ENCODE data around the gene PSMB10.

Gene PSMB10

DNA sequence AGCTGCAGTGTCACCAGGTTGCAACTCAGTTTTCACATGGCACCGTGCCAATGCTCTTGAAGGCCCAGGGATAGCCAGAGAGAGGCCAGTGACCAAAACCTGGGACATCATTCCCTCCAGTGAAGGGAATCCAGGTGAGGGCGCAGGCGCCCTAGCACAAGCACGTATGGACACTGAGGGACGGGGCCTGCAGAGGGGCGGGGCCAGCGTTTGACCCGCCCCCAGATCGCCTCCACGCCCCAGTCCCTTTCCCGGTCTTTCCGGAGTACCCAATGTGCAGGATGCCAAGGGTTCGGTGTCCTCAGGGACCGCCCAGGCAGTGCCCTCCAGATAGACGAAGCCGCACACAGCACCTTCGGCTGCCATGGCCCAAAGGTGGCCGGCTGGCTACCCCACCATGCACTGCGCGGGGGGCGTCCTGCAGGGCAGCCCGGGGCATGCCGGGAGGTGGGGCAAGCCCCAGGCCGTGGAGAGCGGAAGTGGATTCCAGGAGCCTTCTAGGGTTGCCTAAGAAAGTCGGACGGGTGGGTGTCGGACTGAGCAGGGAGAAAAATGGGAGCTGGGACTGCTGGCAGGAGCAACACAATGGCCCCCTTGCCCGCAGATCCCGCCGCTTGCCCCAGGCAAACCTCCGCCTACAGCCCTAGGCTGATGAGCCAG is 27.1 kb upstream of the PSMB10 start:
- DNase-seq = no peak

DNA sequence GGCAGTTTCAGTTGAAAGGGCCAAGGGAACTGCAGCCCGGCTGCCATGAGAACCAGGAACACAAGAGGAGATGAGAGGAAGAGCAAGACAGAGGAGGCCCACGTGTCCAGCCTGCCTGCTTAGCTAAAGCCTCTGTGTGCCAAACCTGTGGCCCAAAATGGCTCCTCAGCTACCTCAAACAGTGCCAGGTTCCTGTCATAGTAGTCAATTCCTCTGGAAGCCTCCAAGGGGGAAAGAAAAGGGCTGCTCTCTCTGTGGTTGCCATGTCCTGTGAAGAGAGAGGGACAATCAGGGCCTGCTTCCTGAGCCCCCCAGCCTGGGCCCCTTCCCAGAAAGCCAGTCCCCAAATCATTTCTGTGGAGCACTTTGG is 26.6 kb upstream of the PSMB10 start:
- no peak for DNase-seq

DNA sequence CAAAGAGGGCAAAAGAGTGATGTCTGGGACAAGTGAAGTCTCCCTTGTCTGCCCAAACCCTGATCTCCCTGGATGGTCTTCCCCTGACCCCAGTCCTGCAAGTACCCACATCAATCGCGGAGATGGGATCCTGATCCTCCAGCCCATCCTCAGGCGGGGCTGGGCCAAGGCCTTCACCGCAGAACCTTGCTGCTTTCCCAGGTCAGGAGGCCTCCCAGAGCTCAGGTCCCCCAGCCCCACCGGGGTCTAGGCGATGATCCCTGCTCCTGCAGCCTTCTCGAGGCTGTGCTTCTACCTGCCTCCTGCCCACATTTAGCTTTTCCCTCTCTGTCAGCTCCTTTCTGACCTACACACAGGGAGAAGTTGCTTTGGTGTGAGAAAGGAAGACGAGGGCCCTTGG is 25.5 kb upstream of the PSMB10 start:
- no peak for DNase-seq

DNA sequence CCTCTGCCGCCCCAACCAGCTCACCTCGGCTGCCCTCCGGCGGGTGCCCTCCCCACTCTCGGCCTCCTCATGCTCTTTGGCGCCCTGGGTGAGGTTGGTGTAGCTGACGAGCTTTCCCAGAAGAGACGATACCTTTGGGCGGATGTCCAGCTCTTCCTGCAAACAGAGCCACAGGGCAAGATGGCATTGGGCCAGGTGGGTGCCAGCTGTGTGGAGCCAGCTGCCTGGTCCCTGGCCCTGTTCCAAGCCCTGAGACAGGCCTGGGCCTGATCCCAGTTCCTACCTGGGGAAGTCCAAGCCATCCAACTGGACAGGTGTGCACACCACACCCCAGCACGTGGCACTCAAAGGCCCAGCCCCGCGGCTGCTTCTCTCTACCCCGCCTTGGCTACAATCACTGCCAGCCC is 24.9 kb upstream of the PSMB10 start:
- DNase-seq = peak; percentile 82

DNA sequence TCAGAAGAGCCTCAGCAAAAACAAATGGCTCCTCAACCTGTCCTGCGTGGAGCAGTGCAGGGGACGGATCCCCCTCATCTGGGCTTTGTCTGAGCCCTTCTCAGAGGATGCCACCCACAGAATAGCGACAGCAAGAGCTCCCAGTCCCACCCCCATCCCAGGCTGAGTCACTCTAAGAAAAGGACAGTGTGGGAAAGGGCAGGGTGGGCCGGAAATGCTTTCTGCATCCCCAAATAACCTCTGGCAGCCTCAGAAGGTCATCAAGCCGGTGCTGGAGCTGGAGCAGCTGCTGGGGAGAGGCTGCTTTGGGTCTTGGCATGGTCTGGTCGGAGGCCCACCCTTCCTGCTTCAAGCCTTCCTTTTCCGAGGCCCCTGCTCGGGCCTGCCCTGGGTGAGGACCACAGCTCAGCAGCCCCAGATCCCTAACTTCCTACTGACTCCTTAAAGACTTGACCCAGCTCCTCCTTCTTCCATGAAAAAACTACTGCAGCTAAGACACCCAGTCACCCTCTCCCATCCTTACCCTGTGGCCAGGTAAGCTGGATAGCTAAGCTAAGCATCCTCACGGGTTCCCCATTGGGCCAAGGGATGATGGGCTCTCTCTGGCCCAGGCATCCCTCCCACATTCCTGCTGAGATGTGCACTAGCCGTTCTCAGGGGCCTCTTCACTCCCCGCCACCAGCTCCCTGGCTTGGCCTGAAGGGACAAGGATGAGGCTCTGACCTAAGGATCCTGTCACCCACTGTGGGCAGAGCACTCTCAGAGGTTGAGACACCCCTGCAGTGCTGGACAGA is 23.1 kb upstream of the PSMB10 start:
- no peak for DNase-seq

DNA sequence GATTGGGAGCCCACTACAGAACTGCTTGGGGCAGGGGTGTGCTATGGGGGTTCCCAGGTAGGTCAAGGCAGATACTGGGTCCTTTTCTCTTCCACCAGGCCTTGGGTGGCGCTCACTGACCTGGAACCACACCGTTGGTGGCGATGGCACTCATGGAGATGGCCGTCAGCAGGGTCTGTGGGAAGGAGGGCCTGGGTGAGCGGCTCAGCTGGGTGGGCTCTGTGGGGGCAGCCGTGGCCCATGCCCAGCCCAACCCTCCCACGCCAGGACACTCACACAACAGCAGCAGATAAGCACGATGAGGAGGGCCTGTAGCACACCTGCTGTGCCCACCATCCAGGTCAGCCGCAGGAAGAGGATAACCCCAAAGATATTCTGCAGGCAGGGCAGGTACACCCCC is 21.0 kb upstream of the PSMB10 start:
- no peak for DNase-seq

DNA sequence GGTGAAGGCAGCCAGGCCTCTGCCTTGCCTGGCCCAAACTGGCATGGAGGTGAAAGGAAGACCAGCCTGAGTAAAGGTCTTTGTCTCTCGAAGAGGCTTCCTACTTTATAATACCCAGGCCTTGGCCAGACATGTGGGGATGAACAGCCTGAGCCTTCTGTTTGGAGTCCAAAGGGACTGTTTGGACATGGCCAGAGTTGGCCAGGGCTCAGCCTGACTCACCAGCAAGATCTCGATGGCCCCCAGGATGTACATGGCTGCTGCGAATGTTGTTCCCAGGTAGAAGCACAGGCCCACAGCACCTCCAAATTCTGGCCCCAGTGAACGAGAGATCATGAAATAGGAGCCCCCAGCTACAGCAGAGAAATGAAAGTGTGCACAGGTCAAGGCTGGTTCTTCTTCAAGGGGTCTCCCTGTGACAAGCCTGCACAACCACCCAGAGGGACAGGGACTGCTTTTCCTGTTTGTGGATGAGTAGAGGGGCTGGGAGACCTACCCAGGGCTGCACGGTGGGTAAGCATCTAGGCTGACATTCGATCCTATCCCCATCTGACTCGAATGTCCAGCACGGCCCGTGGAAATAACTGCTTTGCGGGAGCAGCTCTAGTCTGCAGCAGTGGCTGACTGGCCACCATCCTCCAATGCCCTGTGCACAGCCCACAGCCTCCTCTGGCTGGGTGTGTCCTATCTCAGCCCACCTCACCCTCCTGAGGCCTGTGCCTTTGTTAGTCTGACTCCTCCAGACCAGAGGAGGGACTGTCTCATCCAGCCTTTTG is 18.0 kb upstream of the PSMB10 start:
- DNase-seq = no peak

DNA sequence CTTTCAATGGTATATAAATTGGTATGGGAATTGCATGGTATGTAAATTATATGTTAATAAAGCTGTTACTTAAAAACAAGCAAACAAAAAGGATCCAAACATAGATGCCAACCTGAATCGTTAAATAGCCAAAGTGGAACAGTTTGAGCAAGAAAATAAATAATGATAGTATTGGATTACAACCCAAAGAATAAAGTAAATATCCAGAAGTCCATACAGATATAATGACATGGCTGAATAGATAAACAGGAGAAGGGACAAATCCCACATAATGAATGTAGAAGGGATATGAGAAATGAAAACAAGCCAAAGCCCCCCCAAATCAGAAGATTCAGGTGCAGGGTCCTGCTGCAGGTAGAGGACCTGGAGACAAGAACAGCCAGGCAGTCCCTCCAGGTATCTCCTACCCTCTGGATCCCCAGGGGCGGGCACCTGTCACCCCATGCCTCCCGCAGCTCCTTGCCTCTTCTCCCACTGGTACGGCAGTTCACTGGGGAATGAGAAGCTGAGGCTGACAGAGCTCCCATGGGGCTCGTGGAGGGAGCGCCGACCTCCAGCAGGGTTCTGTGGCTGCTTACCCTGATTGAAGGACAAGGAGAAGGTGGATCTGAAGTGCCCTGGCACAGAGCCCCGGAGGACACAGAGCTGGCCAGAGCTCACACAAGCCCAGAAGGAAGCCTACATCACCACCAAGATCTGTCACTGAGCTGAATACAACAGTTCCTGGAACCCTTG is 17.2 kb upstream of the PSMB10 start:
- no peak for DNase-seq

DNA sequence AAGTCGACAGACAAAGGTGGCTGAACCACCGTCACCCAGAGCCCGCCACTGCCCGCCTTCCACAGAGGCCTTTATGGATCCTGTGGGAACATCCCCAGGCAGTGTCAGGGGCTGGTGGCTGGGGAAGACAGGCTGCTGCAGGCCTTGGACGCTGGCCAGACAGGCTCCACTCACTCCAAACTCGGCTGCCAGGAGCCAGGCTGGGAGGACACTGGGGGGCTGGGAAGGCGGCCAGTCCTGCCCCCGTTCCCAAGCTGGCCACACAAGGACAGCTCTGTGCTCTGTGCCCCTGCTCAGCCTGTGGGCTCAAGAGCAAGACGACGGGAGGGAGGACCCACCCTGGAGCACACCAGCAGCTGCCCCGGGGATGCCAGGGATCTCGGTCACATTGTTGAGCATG is 14.8 kb upstream of the PSMB10 start:
- DNase-seq = no peak

DNA sequence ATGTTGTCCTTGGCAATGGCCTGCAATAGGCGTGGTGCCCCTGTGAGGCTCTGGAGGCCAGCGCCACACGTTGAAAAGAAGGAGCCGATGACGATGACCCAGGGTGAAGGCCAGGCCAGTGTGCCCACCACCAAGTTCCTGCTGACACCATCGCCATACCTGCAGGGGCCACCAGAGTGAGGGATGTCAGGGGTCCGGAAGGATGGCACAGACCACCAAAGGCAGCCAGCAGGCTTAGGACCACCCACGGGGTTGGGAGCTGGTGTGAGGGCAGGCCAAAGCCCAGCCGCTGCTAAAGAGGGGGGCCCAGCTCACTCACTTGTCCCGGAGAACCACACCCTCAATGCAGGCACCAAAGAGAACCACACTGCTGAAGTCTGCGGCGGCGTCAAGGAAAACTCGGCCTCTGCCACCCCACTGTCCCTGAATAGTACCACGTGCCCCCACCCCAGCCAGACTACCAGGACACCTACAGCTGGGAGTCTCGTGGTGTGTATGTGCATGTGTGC is 13.7 kb upstream of the PSMB10 start:
- DNase-seq = no peak

DNA sequence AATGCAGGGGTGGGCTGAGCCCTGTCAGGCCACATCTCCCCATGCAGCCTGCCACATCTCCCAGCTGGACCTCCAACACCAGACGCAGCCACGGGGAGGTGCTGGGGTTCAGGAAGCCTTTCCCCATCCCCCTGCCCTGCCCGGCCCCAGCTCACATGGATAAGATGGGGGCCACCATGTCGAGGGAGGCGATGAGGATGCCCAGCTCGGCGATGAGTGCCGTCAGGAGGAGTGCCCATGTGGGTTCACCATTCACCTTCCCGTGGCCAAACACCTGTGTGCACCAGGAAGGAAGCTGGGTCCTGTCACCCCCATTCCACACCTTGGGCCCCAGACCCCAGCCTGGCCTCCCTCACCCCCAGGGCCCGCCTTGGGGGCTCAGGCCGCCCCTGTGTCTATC is 13.0 kb upstream of the PSMB10 start:
- no peak for DNase-seq

DNA sequence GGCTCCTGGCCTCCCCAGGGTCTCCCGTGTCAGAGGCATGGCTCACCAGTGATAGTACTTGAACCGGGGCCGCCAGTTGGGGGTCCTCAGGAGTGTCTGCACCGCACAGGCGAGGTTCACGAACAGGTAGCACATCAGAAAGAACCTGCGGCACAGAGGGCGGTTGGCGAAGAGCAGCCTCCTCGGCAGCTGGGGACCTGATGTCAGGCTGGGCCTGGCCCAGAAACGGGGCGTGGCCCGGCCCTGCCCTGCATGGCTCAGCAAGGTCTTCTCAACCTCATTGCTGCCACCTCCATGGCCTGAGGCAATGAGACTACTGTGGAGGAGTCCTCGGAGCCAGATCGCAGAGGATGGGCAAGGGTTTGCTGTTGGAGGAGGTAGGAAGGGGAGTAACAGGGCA is 11.4 kb upstream of the PSMB10 start:
- DNase-seq = no peak

DNA sequence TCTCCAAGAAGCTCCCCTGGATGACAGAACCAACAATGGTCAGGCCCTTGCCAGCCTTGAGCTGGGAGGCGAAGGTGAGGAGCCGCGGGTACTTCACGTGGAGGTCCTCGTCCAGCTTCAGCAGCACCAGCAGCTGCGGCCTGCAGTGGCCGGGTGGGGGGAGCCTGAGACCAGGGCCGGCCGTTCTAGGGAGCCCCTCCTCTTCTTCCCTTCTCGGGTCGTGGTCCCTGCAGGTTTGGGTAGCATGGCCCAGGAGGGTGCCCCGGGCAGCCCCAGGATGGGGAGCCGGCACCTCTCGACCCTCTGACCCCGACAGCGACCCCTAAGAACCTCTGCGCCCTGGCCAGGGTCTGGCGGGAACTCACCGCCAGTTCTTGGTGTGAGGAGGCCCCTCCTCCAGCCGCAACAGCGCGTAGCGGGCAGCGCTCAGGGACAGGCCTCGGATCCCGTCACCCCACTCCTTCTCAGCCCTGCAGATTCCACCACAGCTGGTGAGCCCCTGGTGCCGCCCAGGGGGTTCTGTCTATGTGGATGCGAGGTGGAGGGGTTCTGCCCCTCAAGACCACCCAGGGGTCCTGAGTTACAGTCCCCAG is 10.4 kb upstream of the PSMB10 start:
- no peak for DNase-seq

DNA sequence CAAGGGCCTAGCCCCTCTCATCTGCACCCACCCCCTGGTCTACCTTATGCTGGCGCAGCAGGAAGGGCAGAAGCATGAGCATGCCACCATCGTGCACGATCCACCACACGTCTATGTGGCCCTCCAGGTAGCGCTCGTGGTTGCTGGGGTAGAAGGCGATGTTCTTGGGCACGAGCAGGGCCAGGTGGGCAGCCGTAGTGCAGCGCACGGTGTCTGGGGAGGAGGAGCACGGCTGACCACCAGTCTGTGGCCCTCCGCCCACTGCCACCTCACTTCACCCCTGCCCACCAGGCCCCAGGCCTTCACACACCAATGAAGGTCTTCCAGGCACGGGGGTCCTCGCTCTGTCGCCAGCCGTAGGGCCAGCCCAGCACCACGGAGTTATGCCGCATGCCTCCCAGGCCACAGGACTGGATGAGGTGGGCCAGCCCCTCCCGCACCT is 9.5 kb upstream of the PSMB10 start:
- DNase-seq = no peak

DNA sequence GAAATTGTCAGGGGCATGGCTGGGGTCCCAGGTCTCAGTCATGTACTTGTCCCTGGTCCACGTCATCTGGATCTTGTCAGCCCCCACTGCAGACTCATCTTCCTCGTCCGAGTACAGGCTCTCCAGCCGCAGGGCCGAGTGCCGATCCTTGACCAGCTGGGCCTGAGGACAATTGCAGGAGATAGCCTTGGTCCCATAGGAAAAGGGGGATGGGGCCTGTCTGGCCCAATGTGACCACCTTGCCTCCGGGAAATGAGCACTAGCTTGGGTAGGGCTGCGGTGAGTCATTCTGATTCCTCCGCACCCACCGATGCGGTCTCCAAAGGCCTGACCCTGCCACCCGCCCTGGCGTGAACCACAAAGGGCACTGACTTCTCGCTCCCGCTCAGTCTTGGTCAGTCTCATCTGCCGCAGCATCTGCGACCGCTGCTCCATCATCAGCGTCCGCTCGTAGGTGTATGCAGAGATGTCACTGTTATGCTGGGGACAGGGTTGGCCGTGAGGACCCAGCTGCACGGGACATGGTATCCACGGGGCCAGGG is 8.8 kb upstream of the PSMB10 start:
- no peak for DNase-seq

DNA sequence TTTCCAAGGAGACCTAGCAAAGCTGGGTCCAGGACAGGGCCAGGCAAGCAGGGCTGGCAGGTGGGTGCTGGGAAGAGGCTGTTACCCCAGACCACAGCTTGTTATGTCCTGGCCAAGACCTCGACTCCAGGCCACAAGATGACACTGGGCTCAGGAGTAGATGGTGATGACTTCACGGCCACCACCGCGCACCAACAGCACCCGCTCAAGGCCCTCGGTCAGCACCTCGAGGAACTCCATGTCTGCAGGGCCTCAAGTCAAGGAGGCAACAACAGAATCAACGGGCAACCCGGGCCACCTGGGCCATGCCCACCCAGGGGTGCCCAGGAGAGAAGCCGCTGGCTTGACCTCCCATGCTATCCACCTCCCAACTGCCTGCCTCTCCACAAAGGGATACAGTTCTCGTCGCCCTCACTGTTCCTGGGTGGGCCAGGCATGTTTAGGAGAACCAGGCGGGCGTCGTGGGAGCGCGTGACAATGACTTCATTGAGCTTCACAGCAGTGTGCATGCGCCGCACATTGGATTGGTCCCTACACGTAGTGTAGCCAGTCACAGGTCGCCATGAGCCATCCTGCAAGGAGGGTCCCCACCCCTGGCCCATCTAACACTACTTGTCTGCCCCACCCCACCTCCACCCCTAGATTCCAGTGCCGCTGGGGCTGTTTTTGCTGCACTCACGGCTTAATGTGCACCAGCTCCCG is 8.2 kb upstream of the PSMB10 start:
- no peak for DNase-seq

DNA sequence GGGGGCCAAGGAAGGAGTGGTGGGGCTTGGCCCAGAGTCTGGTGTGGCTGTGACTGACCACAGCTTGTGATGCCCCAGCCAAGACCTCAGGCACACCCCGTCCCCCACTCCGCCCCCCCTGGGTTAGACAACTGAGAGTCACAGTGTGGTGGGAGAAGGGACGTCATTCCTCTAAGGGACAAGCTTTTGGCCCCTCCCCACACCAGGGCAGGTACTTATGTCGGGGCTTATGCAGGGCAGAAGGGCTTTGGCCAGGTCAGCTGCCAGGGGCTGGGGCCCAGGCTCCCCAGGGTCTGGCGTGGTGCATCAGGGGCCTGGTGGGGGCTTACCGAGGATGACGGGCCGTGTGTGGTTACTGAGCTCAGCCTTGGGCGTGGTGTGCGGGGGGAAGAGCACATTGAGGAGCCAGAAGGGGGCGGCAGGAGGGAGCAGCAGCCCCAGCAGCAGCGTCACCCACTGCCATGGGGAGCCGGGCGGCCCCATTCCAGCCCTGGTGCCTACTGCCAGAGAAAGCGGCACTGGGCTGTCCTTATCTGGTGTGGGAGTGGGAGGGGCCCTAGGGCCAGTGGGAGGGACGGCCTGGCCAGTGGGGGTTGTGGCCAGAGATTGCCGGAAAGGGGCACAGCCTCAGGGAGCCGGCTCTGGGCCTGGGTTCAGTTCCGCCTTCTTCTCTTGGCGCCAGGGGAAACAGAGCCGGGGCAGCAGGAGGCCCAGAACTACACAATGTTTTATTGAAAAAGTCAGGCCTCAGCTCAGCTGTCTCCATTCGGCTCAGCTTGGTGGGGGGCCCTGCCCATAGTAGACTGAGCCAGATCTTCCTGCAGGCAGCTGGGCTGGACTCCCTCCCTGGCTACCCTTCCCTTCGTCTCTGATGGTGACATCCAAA is 7.2 kb upstream of the PSMB10 start, which contains the start of gene LCAT:
LCAT (minus strand) TSS at position 502 of the 886 bp plus-strand sequence; CDS start at position 483, 19 bp downstream.
- no peak for DNase-seq

DNA sequence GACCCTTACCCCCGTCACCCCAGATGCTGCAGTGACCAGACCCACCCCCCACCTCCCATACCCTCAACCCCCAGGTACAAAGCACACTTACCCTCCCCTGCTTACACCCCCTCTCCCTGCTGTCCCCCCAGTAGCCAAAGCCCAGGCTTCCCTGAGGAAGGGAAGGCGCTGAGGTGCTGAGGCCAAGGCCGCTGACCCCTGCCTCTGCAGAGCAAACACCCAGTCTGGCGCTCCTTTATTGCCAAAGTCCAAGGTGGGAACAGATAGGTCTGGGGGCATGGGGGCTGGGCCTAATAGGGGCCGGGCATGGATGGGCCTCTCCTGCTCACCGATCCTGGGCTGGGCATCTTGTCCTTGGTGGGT is 6.6 kb upstream of the PSMB10 start:
- no peak for DNase-seq

DNA sequence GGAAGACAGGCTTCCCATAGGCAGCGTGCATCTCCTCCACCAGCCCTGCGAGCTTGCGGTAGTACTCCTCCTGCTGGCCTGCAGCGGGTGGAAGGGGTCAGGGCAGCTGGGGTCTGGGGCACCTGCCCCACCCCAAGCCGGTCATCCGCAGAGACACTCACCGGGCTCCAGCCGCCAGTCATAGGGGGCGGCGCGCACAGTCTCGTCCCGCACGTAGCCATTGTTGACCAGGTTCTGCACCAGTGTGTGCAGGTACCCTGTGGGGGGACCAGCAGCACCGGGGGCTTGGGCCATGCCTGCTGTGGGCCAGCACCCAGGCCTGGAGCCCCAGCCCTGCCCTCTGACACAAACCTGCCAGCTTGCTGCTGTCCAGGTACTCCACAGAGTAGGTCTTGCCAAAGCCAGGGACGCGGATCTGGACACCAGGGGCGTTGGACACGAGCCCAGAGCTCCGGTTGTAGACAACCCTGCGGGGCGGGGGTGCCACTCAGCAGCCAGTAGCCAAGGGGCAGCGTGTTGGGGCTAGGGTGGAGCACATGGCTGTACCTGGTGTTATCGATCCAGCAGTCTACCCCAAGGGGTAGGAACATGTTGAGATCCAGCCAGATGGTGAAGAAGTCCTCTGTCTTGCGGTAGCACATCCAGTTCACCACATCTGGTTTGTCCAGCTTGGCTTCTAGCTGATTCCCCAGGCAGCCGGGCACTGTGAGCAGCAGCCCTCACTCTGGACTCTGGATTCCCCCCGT is 6.0 kb upstream of the PSMB10 start:
- no peak for DNase-seq

DNA sequence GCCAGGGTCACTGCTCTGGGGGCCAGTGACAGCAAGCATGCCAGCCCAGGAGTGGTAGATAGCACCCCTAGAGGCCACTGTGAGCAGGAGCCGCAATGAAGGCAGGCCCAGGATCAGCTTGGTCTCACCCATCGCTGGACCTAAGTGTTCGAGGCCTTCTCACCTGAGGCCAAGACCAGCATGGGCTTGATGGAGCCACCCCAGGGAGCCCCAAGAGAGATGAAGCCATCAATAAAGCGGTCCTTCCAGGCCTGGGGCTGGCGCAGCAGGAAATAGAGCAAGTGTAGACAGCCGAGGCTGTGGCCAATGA is 5.5 kb upstream of the PSMB10 start:
- DNase-seq = no peak

All from NCI-H1417 treated with DMSO at 0.1 percent for 48 hours (cell line).